D721Med (cell line): Measurements from ENCODE around the gene TCF4.
A peak's percentile ranks its signal among the peaks of the same experiment; 100 is the strongest.

Experiments
- DNase-seq: peaks from one replicate; pipeline ENCODE4 v3.0.0; 2011; ENCODE audit warnings: low spot score; ENCODE audit not compliant: insufficient read length
- FAIRE-seq: peaks from 2 replicates; lab custom pipeline; 2011; peaks lifted over from hg19 to GRCh38; lab: Jason Lieb, UNC
- TF ChIP-seq, protein P1 (sequence below): IDR thresholded peaks from 2 replicates; pipeline ENCODE4 v1.5.1; 2012; ENCODE audit warnings: mild to moderate bottlenecking, control low read depth; ENCODE audit not compliant: insufficient read depth; ENCODE audit errors: missing control alignments

Gene TCF4

GRCh38 chr18:55374741-55375140 is 213.3 kb downstream of the TCF4 start:
- TF ChIP-seq, protein P1, sequence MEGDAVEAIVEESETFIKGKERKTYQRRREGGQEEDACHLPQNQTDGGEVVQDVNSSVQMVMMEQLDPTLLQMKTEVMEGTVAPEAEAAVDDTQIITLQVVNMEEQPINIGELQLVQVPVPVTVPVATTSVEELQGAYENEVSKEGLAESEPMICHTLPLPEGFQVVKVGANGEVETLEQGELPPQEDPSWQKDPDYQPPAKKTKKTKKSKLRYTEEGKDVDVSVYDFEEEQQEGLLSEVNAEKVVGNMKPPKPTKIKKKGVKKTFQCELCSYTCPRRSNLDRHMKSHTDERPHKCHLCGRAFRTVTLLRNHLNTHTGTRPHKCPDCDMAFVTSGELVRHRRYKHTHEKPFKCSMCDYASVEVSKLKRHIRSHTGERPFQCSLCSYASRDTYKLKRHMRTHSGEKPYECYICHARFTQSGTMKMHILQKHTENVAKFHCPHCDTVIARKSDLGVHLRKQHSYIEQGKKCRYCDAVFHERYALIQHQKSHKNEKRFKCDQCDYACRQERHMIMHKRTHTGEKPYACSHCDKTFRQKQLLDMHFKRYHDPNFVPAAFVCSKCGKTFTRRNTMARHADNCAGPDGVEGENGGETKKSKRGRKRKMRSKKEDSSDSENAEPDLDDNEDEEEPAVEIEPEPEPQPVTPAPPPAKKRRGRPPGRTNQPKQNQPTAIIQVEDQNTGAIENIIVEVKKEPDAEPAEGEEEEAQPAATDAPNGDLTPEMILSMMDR, result no peak
- DNase-seq, result no peak
- FAIRE-seq, result no peak

DNA sequence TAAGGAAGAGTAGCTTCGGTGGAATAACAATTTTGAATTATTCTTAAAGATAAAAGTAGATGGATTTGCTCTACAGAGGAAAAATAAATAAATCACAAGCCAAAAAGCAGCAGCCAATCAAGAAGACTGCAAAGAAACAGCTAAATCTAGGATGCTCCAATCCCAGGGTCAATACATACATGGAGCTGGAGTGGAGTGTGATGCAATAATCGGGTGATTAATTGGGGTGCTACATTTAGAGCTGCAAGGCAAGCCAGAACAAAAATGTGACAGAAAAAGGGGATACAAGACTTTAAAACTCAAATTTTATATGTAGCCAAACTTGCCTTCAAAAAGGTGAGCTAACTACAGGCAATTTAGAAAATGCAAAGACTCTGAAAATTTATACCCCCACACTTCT is 215.8 kb downstream of the TCF4 start:
- DNase-seq (no peak), FAIRE-seq (no peak)
- TF ChIP-seq, protein P1, result no peak

DNA sequence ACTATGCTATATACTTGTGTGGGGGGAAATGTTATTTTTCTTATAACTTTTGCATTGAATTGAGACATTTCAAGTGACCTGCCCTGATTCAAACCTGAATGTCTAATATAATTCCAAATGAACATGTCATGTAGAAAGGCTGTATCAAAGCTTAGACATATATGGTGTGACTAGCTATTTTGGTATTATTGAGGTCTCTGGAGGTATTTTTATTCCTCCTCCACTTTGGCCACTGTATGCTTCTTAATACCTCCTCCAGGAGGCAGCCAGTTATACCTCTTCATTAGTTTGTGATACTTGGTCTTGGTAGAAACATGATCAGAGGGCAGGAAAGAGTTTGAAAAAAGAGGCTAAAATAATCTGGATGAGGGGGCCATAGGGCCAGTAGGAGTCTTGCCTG is 217.1 kb downstream of the TCF4 start:
- no peak for FAIRE-seq
- DNase-seq, result no peak

GRCh38 chr18:55369346-55369745 is 218.6 kb downstream of the TCF4 start:
- no peak for FAIRE-seq
- TF ChIP-seq, protein P1, result no peak
- DNase-seq, result no peak

More for the DNA sequence above, 217.1 kb downstream of the TCF4 start:
- TF ChIP-seq, protein P1, result no peak

DNA sequence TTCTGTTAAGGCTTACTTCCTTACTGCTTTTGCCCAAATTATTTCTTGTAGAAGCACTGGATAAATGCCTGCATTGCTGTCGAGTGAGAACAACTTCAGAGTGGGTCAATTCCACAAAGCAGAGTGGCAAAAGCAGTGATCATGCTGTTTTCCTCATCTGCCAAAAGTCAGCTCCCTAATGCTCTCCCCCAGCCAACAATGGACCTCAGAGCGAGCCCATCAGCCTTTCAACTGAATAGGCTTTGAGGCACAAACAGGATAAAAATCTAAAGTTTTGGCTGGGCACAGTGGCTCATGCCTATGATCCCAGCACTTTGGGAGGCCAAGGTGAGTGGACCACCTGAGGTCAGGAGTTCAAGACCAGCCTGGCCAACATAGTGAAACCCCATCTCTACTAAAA is 222.7 kb downstream of the TCF4 start:
- FAIRE-seq, result peak; percentile 35
- TF ChIP-seq, protein P1, result no peak
- no peak for DNase-seq

- DNase-seq, result no peak
- no peak for FAIRE-seq
- TF ChIP-seq, protein P1, result no peak
Observed at GRCh38 chr18:55362303-55362702, 225.7 kb downstream of the TCF4 start.

GRCh38 chr18:55361492-55362250 is 226.3 kb downstream of the TCF4 start:
- TF ChIP-seq, protein P1, result no peak
- FAIRE-seq (peak; percentile 97), DNase-seq (no peak)
